ENCODE data around the gene MAEA. TPM values are rescaled to one million over a fixed set of nuclear protein-coding genes. Genes with fewer than 3 reads are reported as not detected.

MAEA gene
- polyA plus RNA-seq, 1 experiment = 94.4 TPM

GRCh38 chr4:1375761-1376322 lies 86.2 kb downstream of the MAEA start:
- ChIA-PET POLR2A (no interaction called here), CTCF (interaction anchor here (1.8 kb wide), 1 partner anchor 10 kb away, joined by 5 read pairs; no protein-coding TSS in a partner anchor)
- TF ChIP-seq CTCF (IDR thresholded peaks at IDR 0.05; ENCODE audit: insufficient read depth, low read depth, low read length) = no peak
- Histone ChIP-seq H3K27me3 (ENCODE audit: control insufficient read depth, insufficient read depth, low read length) (no peaks in the 10 kb centered on the region), H3K4me3 (ENCODE audit: low read depth, low read length) (no peak overlapping the region), H3K36me3 (ENCODE audit: control insufficient read depth, insufficient read depth, low read length) (peaks cover 5% of the 10 kb centered on the region; the same call in 1 of the 2 replicates)
- DNase-seq (ENCODE audit: low read depth) = no peak

- H3K4me3 ChIP-seq (ENCODE audit: low read depth, low read length) = no peak overlapping the region
- DNase-seq (ENCODE audit: low read depth) = no peak
- no peaks in the 10 kb centered on the region for H3K27me3 ChIP-seq (ENCODE audit: control insufficient read depth, insufficient read depth, low read length)
- ChIA-PET POLR2A (no interaction called here), CTCF (interaction anchor here (1.8 kb wide), 1 partner anchor 11 kb away, joined by 5 read pairs; no protein-coding TSS in a partner anchor)
- H3K36me3 ChIP-seq (ENCODE audit: control insufficient read depth, insufficient read depth, low read length) = peaks cover 5% of the 10 kb centered on the region; the same call in 1 of the 2 replicates
- TF ChIP-seq CTCF (IDR thresholded peaks at IDR 0.05; ENCODE audit: insufficient read depth, low read depth, low read length) = no peak
These were observed 86.7 kb downstream of the MAEA start for GRCh38 chr4:1376391-1376840.

- ChIA-PET CTCF (interaction anchor here (0.7 to 1.8 kb wide), 2 partner anchors 11 to 277 kb away, joined by 3 to 5 read pairs; no protein-coding TSS in a partner anchor), POLR2A (no interaction called here)
- no peaks in the 10 kb centered on the region for H3K27me3 ChIP-seq (ENCODE audit: control insufficient read depth, insufficient read depth, low read length)
- DNase-seq (ENCODE audit: low read depth) = no peak
- H3K36me3 ChIP-seq (ENCODE audit: control insufficient read depth, insufficient read depth, low read length) = peaks cover 5% of the 10 kb centered on the region; the same call in 1 of the 2 replicates
- H3K4me3 ChIP-seq (ENCODE audit: low read depth, low read length) = no peak overlapping the region
- TF ChIP-seq CTCF (IDR thresholded peaks at IDR 0.05; ENCODE audit: insufficient read depth, low read depth, low read length) = no peak
These were observed 87.3 kb downstream of the MAEA start for GRCh38 chr4:1376841-1377605.

GRCh38 chr4:1377606-1378261 lies 88.0 kb downstream of the MAEA start:
- TF ChIP-seq CTCF (IDR thresholded peaks at IDR 0.05; ENCODE audit: insufficient read depth, low read depth, low read length) = no peak
- ChIA-PET POLR2A (no interaction called here), CTCF (interaction anchor here (0.7 to 1.8 kb wide), 2 partner anchors 12 to 276 kb away, joined by 3 to 5 read pairs; no protein-coding TSS in a partner anchor)
- peaks cover 5% of the 10 kb centered on the region; the same call in 1 of the 2 replicates for H3K36me3 ChIP-seq (ENCODE audit: control insufficient read depth, insufficient read depth, low read length)
- DNase-seq (ENCODE audit: low read depth) = no peak
- no peaks in the 10 kb centered on the region for H3K27me3 ChIP-seq (ENCODE audit: control insufficient read depth, insufficient read depth, low read length)
- no peak overlapping the region for H3K4me3 ChIP-seq (ENCODE audit: low read depth, low read length)

Measured in BJ (cell line).